GM18517 (cell line): ENCODE results near the gene ZMYM3.
A peak's percentile ranks its signal among the peaks of the same experiment; 100 is the strongest.

ENCODE experiments used
- ATAC-seq: cut with Tn5 transposase; IDR thresholded peaks from one replicate; pipeline ENCODE4 v1.9.1; 2021; ENCODE audit warnings: mild to moderate bottlenecking, moderate library complexity; ENCODE audit not compliant: unreplicated experiment

The ZMYM3 gene

GRCh38 chrX:71214604-71215337 lies 39.2 kb downstream of the ZMYM3 start:
- ATAC-seq = no peak

DNA sequence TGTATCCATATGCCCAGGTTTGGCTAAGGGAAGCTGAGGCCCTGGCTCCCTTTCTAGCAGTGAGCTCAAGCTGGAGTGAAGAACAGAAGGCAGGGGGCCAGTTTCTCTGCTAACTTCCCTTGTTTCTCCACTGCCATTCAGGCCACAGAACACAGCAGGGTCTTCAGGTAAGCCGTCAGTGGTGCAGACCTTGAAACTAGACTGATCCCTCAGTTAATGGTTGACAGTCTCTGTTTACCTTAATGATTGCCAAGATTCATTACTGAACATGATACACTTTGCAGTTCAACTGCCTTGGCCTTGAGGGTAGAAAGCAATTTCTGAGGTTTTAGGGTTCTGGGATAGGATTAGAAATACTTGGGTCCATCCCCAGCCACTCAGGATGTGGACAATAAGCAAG lies 39.8 kb downstream of the ZMYM3 start:
- ATAC-seq = no peak

GRCh38 chrX:71212536-71212935 lies 41.4 kb downstream of the ZMYM3 start:
- ATAC-seq = no peak

GRCh38 chrX:71210816-71211215 lies 43.1 kb downstream of the ZMYM3 start:
- no peak for ATAC-seq

DNA sequence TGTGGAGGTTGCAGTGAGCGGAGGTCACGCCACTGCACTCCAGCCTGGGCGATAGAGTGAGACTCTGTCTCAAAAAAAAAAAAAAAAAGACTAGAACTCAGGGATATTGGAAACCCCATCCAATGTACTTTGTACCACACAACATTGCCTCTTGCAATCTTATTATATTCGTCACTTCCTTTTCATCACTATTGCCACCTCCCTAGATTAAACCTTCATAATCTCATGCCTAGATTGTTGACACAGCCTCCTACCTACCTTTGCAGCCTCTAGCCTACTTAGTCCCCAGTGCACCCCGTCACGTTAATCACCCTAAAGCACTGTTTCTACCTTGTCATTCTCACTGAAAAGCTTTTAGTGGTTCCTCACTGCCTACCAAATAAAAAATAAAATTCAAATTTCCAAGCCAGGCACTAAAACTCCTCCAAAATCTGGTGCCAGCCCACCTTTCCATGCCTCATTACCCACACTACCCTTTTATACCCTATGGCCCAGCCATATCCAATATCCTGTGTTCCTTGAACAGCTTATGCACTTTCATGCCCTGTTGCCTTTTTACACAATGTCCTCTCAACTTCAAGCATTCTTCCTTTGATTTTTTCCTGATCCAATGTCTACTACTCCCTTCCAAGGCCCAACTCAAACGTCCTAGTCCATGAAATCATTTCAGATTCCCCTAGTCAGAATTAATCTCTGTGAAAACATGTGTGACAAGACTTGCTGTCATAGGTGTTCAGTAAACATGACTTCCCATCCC lies 54.5 kb downstream of the ZMYM3 start:
- ATAC-seq = no peak

- ATAC-seq = peak; percentile 85
These were observed 55.9 kb downstream of the ZMYM3 start for GRCh38 chrX:71198066-71198465.

DNA sequence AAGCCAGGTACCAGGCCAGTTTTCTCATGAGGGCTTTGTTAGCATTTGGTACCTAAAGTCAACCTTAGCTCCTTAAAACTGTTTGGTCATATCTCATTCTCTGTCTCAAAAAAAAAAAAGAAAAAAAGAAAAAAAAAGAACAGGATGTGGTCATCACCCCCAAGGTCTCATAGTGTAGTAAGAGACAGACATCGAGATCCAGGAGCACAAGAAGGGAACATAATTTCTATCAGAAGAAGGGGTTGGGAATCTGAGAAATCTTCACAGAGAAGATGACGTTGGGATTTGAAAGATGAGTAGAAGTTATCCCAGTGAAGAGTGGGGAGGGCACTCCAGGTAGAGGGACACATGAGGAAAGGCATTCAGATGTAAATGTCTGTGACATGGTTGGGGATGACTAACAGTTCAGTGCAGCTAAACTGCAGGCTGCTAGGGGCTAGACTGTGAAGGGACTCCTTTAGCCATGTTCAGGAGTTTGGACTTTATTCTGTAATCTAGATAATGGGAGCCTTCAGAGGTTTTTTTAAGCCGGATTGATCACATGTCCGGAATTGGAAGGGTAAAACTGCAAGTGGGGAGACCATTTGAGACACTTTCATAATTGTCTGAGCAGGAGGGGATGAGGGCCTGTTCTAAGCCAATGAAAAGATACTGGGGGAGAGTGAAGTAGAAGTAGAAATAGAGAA lies 57.8 kb downstream of the ZMYM3 start:
- peak; percentile 53 for ATAC-seq

GRCh38 chrX:71191248-71191647 lies 62.7 kb downstream of the ZMYM3 start:
- no peak for ATAC-seq
